ENCODE data around the gene CGB7.

DNA sequence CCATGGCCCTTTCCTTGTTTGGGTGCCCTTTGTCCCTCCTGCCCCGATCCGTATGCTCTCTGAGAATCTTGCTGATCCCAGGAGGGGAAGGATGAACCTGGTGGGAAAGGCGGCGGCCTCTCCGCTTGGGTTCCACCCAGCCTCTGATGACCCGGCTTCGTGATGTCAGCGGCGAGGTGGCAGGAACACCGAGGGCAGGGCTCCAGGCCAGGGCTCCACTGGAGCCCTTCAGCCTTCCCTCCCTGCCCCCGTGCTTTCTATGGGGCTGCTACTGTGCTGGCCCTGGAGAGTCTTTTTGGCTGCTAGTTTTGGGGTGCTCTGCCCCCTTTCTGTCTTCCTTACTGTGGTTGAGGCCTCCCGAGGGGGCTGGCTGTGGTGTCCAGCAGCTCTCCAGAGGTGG is 44.8 kb upstream of the CGB7 start:
- TF ChIP-seq GATA2 (IDR thresholded peaks at IDR 0.05; ENCODE audit: low read depth, low read length) (no peak), GATA3 (IDR thresholded peaks at IDR 0.05; ENCODE audit: low read depth, low read length) (no peak)

Measured in SH-SY5Y (cell line).